Left ventricle myocardium inferior (tissue), 1 donor: ENCODE results near the gene SMCO4. TPM values are rescaled to one million over a fixed set of nuclear protein-coding genes. Genes with fewer than 3 reads are reported as not detected.
"Not testable (repeated sequence)": the region's sequence is repeated elsewhere in the genome, so short reads cannot be mapped to it uniquely, and the experiment has no call there.

Experiments
- DNase-seq: peaks from one replicate; pipeline ENCODE4 v3.0.0-alpha.2; 2020
- H3K27ac ChIP-seq: fragments of 200-600 bp; replicated peaks from 2 replicates; pipeline ENCODE4 v1.8.0; 2021
- H3K27me3 ChIP-seq: fragments of 200-600 bp; 2 replicates; pipeline ENCODE4 v1.8.0; 2021; ENCODE audit warnings: low read depth
- H3K36me3 ChIP-seq: fragments of 200-600 bp; 2 replicates; pipeline ENCODE4 v1.8.0; 2021
- H3K4me1 ChIP-seq: fragments of 200-600 bp; 2 replicates; pipeline ENCODE4 v1.8.0; 2021
- H3K4me3 ChIP-seq: fragments of 200-600 bp; 2 replicates; pipeline ENCODE4 v1.8.0; 2021; ENCODE audit warnings: mild to moderate bottlenecking, moderate library complexity
- H3K9me3 ChIP-seq: fragments of 200-600 bp; replicated peaks from 2 replicates; pipeline ENCODE4 v1.8.0; 2021
- CTCF ChIP-seq: fragments of 200-600 bp; IDR thresholded peaks from 2 replicates; pipeline ENCODE4 v1.8.0; 2021; ENCODE audit warnings: antibody characterized with exemption, mild to moderate bottlenecking, borderline replicate concordance
- intact Hi-C: fragments of 100-400 bp; cut with micrococcal nuclease; formaldehyde crosslinking; loops from one replicate; pipeline ENCODE4 v1.11.0; 2022
- total RNA-seq: library from RNA; stranded (reverse); fragmentation: NEBNext Ultra II Directional; extraction: Animal tissue kit (Norgen Biotek cat#: 25700); gene quantifications from one replicate; pipeline ENCODE4 v1.2.1, GENCODE V29; 2021
- donor health status: DM: no; HTN: yes; CAD: no; lungs with severe emphysema.

Gene SMCO4
- total RNA-seq, 1 donor from 2014 or later = 57.6 TPM

GRCh38 chr11:93468290-93468689, 74.9 kb downstream of the SMCO4 start:
- H3K4me1 ChIP-seq = no peaks in the 10 kb centered on the region
- intact Hi-C loops = no loop called here
- H3K4me3 ChIP-seq = no peak overlapping the region
- H3K9me3 ChIP-seq = no peaks in the 10 kb centered on the region
- DNase-seq = no peak
- no peaks in the 10 kb centered on the region for H3K36me3 ChIP-seq
- no peak for TF ChIP-seq CTCF
- H3K27me3 ChIP-seq = no peaks in the 10 kb centered on the region
- H3K27ac ChIP-seq = no peak overlapping the region

DNA sequence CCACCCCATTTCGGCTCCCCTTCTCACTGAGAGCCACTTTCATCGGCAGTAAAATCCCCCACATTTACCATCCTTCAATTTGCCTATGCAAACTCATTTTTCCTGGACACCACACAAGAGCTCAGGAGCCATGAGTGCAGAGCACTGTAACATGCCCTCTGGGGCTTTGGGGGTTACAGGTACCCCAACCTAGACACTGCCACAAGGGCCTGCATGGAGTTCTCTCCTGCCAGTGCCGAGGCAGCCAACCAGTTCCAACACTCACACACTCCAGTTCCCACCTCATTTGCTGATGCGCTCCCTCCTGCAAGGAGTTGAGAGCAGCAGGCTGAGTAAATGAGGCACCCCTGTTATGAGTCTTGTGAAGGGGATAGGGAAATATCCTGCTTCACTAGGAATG, 76.1 kb downstream of the SMCO4 start:
- intact Hi-C loops = no loop called here
- Histone ChIP-seq H3K4me3 (no peak overlapping the region), H3K4me1 (no peaks in the 10 kb centered on the region), H3K27me3 (no peaks in the 10 kb centered on the region), H3K9me3 (no peaks in the 10 kb centered on the region), H3K36me3 (no peaks in the 10 kb centered on the region), H3K27ac (no peak overlapping the region)
- DNase-seq = no peak
- TF ChIP-seq CTCF = no peak

- no peak for TF ChIP-seq CTCF
- H3K27ac ChIP-seq = no peak overlapping the region
- intact Hi-C loops = no loop called here
- H3K4me3 ChIP-seq = no peak overlapping the region
- H3K27me3 ChIP-seq = no peaks in the 10 kb centered on the region
- H3K36me3 ChIP-seq = no peaks in the 10 kb centered on the region
- H3K4me1 ChIP-seq = no peaks in the 10 kb centered on the region
- no peak for DNase-seq
- H3K9me3 ChIP-seq = no peaks in the 10 kb centered on the region
Measured at GRCh38 chr11:93464927-93465540, 78.2 kb downstream of the SMCO4 start.

GRCh38 chr11:93463666-93464065, 79.5 kb downstream of the SMCO4 start:
- DNase-seq, H3K27me3 ChIP-seq, H3K36me3 ChIP-seq, H3K9me3 ChIP-seq, H3K27ac ChIP-seq, intact Hi-C loops, H3K4me1 ChIP-seq, H3K4me3 ChIP-seq: not testable (repeated sequence)

GRCh38 chr11:93458286-93458685, 84.9 kb downstream of the SMCO4 start:
- TF ChIP-seq CTCF = no peak
- no peak overlapping the region for H3K27ac ChIP-seq
- no peaks in the 10 kb centered on the region for H3K9me3 ChIP-seq
- intact Hi-C loops = no loop called here
- H3K36me3 ChIP-seq = no peaks in the 10 kb centered on the region
- no peaks in the 10 kb centered on the region for H3K4me1 ChIP-seq
- no peaks in the 10 kb centered on the region for H3K27me3 ChIP-seq
- H3K4me3 ChIP-seq = no peak overlapping the region
- no peak for DNase-seq

GRCh38 chr11:93444617-93445073, 98.5 kb downstream of the SMCO4 start:
- no peaks in the 10 kb centered on the region for H3K27me3 ChIP-seq
- H3K27ac ChIP-seq = no peak overlapping the region
- no peaks in the 10 kb centered on the region for H3K36me3 ChIP-seq
- H3K4me1 ChIP-seq = no peaks in the 10 kb centered on the region
- DNase-seq = no peak
- TF ChIP-seq CTCF = no peak
- H3K9me3 ChIP-seq = peaks cover 5% of the 10 kb centered on the region
- no peak overlapping the region for H3K4me3 ChIP-seq
- intact Hi-C loops = no loop called here

GRCh38 chr11:93443232-93443631, 100.0 kb downstream of the SMCO4 start:
- H3K27ac ChIP-seq, H3K9me3 ChIP-seq, intact Hi-C loops: not testable (repeated sequence)

More at GRCh38 chr11:93443232-93443631, 100.0 kb downstream of the SMCO4 start:
- not testable (repeated sequence) for H3K4me3 ChIP-seq, H3K27me3 ChIP-seq, H3K4me1 ChIP-seq, DNase-seq, H3K36me3 ChIP-seq
